B cell (primary cell): Measurements from ENCODE around the gene TRIM54. TPM values are rescaled to one million over a fixed set of nuclear protein-coding genes. Genes with fewer than 3 reads are reported as not detected.

Source experiments
- ATAC-seq: fragments of 200-7000 bp; cut with Tn5 transposase; one replicate; pipeline ENCODE4 v1.10.0; 2021; ENCODE audit warnings: low read depth, mild to moderate bottlenecking, moderate number of reproducible peaks, moderate library complexity
- CTCF ChIA-PET: fragments of 350-600 bp; sonication (Branson Sonifier 250); formaldehyde crosslinking; loops from one replicate; lab custom pipeline; 2021; ENCODE audit warnings: antibody characterized with exemption, inconsistent platforms; lab: Charles Lee
- POLR2A ChIA-PET: fragments of 350-600 bp; sonication (Branson Sonifier 250); formaldehyde crosslinking; loops from one replicate; lab custom pipeline; 2021; ENCODE audit warnings: antibody characterized with exemption; lab: Charles Lee
- DNase-seq: peaks from one replicate; pipeline ENCODE4 v3.0.0; 2013
- H2AFZ ChIP-seq: 2 replicates; pipeline ENCODE4 v1.6.1; 2012; ENCODE audit warnings: mild to moderate bottlenecking, low read depth, low read length; ENCODE audit not compliant: insufficient read depth, poor library complexity, severe bottlenecking
- H3K27ac ChIP-seq, 2 donors: 1 replicate in 1 of 2; 2 replicates in 1 of 2; pipeline ENCODE4 v1.5.1; 2012 to 2013; ENCODE audit warnings: low read length in 2 of 2, mild to moderate bottlenecking in 2 of 2, moderate library complexity in 1 of 2
- H3K27me3 ChIP-seq, 4 experiments: fragments of 200-600 bp in 1 of 4; sonication (generic) in 1 of 4; replicated peaks in 1 of 4; 1 replicate in 2 of 4; 2 replicates in 2 of 4; pipeline versions ENCODE4 v1.6.1 to v1.7.0; 2013 to 2016; ENCODE audit warnings: low read length in 3 of 4, mild to moderate bottlenecking in 2 of 4, mixed read lengths in 1 of 4, moderate library complexity in 1 of 4; ENCODE audit not compliant: insufficient read depth in 4 of 4, control insufficient read depth in 3 of 4; ENCODE audit errors: control extremely low read depth in 1 of 4
- H3K36me3 ChIP-seq, 2 experiments: replicated peaks in 1 of 2; 1 replicate in 1 of 2; 2 replicates in 1 of 2; pipeline versions ENCODE4 v1.6.1 to v1.7.1; 2013; ENCODE audit warnings: low read length in 1 of 2; ENCODE audit not compliant: insufficient read depth in 2 of 2, control insufficient read depth in 1 of 2; ENCODE audit errors: control extremely low read depth in 1 of 2, extremely low read depth in 1 of 2
- H3K4me1 ChIP-seq, 2 donors: fragments of 200-600 bp in 1 of 2; sonication (generic) in 1 of 2; 1 replicate in 1 of 2; 2 replicates in 1 of 2; pipeline versions ENCODE4 v1.5.1 to v1.6.1; 2013 to 2017; ENCODE audit warnings: low read length in 2 of 2; ENCODE audit not compliant: control insufficient read depth in 2 of 2, insufficient read depth in 2 of 2
- H3K4me2 ChIP-seq: replicated peaks from 2 replicates; pipeline ENCODE3; 2012; ENCODE audit warnings: mild to moderate bottlenecking, low read depth, low read length; ENCODE audit not compliant: poor library complexity, severe bottlenecking
- H3K4me3 ChIP-seq, 5 experiments: fragments of 200-600 bp in 1 of 5; sonication (generic) in 1 of 5; 1 replicate in 3 of 5; 2 replicates in 2 of 5; pipeline versions ENCODE4 v1.5.1 to v1.7.0; 2011 to 2016; ENCODE audit warnings: low read length in 4 of 5, mild to moderate bottlenecking in 4 of 5, low read depth in 2 of 5, control low read depth in 1 of 5, moderate library complexity in 1 of 5; ENCODE audit not compliant: insufficient read depth in 1 of 5; ENCODE audit errors: control extremely low read depth in 1 of 5, extremely low read depth in 1 of 5
- H3K79me2 ChIP-seq: fragments of 200-600 bp; sonication (generic); one replicate; pipeline ENCODE4 v1.6.0; 2016; ENCODE audit warnings: low read length; ENCODE audit not compliant: control insufficient read depth, insufficient read depth
- H3K9ac ChIP-seq: fragments of 200-600 bp; sonication (generic); 2 replicates; pipeline ENCODE4 v1.6.1; 2017; ENCODE audit warnings: mild to moderate bottlenecking, low read length, moderate library complexity
- H3K9me3 ChIP-seq, 3 donors: one replicate each; pipeline versions ENCODE4 v1.6.1 to v1.7.1; 2013; ENCODE audit warnings: low read length in 2 of 3; ENCODE audit not compliant: control insufficient read depth in 2 of 3, insufficient read depth in 1 of 3; ENCODE audit errors: control extremely low read depth in 1 of 3
- H4K20me1 ChIP-seq: 2 replicates; pipeline ENCODE4 v1.6.0; 2012; ENCODE audit warnings: mild to moderate bottlenecking, low read length; ENCODE audit not compliant: insufficient read depth, control insufficient read depth, poor library complexity, severe bottlenecking
- H3K27ac Mint-ChIP-seq: one replicate; pipeline ENCODE4 v1.8.0; 2021; ENCODE audit warnings: mixed read lengths
- H3K27me3 Mint-ChIP-seq: one replicate; pipeline ENCODE4 v1.8.0; 2021; ENCODE audit warnings: mixed read lengths
- H3K4me1 Mint-ChIP-seq: one replicate; pipeline ENCODE4 v1.8.0; 2021; ENCODE audit warnings: mixed read lengths
- H3K4me3 Mint-ChIP-seq: one replicate; pipeline ENCODE4 v1.8.0; 2021; ENCODE audit warnings: mixed read lengths
- H3K9me3 Mint-ChIP-seq: one replicate; pipeline ENCODE4 v1.8.0; 2022; ENCODE audit warnings: mixed read lengths; ENCODE audit not compliant: insufficient read depth
- CTCF ChIP-seq: fragments of 200-600 bp; IDR thresholded peaks from one replicate; pipeline ENCODE4 v1.8.0; 2022; ENCODE audit warnings: antibody characterized with exemption, mild to moderate bottlenecking
- EZH2 ChIP-seq: IDR thresholded peaks from 2 replicates; pipeline ENCODE4 v1.6.1; 2012; ENCODE audit warnings: borderline replicate concordance, low read depth, mild to moderate bottlenecking, moderate library complexity, low read length; ENCODE audit not compliant: insufficient read depth, poor library complexity, severe bottlenecking
- WGBS: methylation state at CpG from one replicate; pipeline ENCODE4 v1.1.5; 2013; ENCODE audit warnings: missing lambda C conversion rate; ENCODE audit not compliant: insufficient coverage; 5-methylcytosine and 5-hydroxymethylcytosine counted together
- intact Hi-C: fragments of 100-400 bp; cut with micrococcal nuclease; formaldehyde crosslinking; loops from one replicate; pipeline ENCODE4 v1.10.0; 2022
- polyA plus RNA-seq: library from polyadenylated mRNA; depleted of rRNA; stranded (reverse); fragments of >200 nt; gene quantifications from 2 replicates; pipeline ENCODE4 v1.2.3, GENCODE V29; 2012
- total RNA-seq, 2 donors: library from RNA; stranded (reverse); fragments of 120-200 nt in 1 of 2; gene quantifications; 1 replicate in 1 of 2; 2 replicates in 1 of 2; pipeline versions ENCODE4 v1.2.3 to v1.2.4, GENCODE V29; 2013 to 2022

TRIM54 gene
- total and polyA plus RNA-seq, 2 donors (not counting 1 experiment from before 2014, with no cell fraction given) = not detected

GRCh38 chr2:27237341-27237945 is 44.8 kb upstream of the TRIM54 start:
- Mint-ChIP-seq H3K4me1 (no peaks in the 10 kb centered on the region), H3K9me3 (no peaks in the 10 kb centered on the region), H3K27ac (no peak overlapping the region), H3K4me3 (no peak overlapping the region), H3K27me3 (no peaks in the 10 kb centered on the region)
- H3K9me3 ChIP-seq = no peaks in the 10 kb centered on the region
- no peaks in the 10 kb centered on the region for H3K4me1 ChIP-seq
- H3K36me3 ChIP-seq = peaks cover 6 to 91% of the 10 kb centered on the region in 2 experiments
- H3K9ac ChIP-seq = no peak overlapping the region
- H4K20me1 ChIP-seq = no peaks in the 10 kb centered on the region
- H3K27ac ChIP-seq = no peak overlapping the region
- POLR2A ChIA-PET = no interaction called here
- H3K27me3 ChIP-seq = no peaks in the 10 kb centered on the region
- WGBS = 97% methylated on average over 15 of the region's 15 CpGs
- no peak overlapping the region for H2AFZ ChIP-seq
- H3K4me2 ChIP-seq = no peak overlapping the region
- DNase-seq (no peak), ATAC-seq (no peak)
- intact Hi-C loops = no loop called here
- H3K79me2 ChIP-seq = no peaks in the 10 kb centered on the region
- H3K4me3 ChIP-seq = no peak overlapping the region
- TF ChIP-seq CTCF (no peak), EZH2 (no peak)
- CTCF ChIA-PET = no interaction called here

GRCh38 chr2:27238976-27239375 is 43.3 kb upstream of the TRIM54 start:
- ChIA-PET CTCF (no interaction called here), POLR2A (no interaction called here)
- H3K36me3 ChIP-seq = peaks cover 0 to 89% of the 10 kb centered on the region in 2 experiments
- intact Hi-C loops = no loop called here
- TF ChIP-seq CTCF (no peak), EZH2 (no peak)
- Mint-ChIP-seq H3K4me3 (no peak overlapping the region), H3K4me1 (no peaks in the 10 kb centered on the region), H3K27ac (no peak overlapping the region), H3K27me3 (no peaks in the 10 kb centered on the region), H3K9me3 (no peaks in the 10 kb centered on the region)
- H3K9ac ChIP-seq = no peak overlapping the region
- H3K27ac ChIP-seq = no peak overlapping the region
- H3K9me3 ChIP-seq = no peaks in the 10 kb centered on the region
- H3K4me3 ChIP-seq = no peak overlapping the region
- no peaks in the 10 kb centered on the region for H4K20me1 ChIP-seq
- H3K79me2 ChIP-seq = no peaks in the 10 kb centered on the region
- no peak overlapping the region for H2AFZ ChIP-seq
- no peaks in the 10 kb centered on the region for H3K4me1 ChIP-seq
- no peaks in the 10 kb centered on the region for H3K27me3 ChIP-seq
- ATAC-seq = no peak
- H3K4me2 ChIP-seq = no peak overlapping the region
- no peak for DNase-seq
- WGBS = no CpG with 5 or more reads among the region's 8 CpGs
